ENCODE measurements around the gene CRHR2.
"Not testable (repeated sequence)": the region's sequence is repeated elsewhere in the genome, so short reads cannot be mapped to it uniquely, and the experiment has no call there.

CRHR2 gene

DNA sequence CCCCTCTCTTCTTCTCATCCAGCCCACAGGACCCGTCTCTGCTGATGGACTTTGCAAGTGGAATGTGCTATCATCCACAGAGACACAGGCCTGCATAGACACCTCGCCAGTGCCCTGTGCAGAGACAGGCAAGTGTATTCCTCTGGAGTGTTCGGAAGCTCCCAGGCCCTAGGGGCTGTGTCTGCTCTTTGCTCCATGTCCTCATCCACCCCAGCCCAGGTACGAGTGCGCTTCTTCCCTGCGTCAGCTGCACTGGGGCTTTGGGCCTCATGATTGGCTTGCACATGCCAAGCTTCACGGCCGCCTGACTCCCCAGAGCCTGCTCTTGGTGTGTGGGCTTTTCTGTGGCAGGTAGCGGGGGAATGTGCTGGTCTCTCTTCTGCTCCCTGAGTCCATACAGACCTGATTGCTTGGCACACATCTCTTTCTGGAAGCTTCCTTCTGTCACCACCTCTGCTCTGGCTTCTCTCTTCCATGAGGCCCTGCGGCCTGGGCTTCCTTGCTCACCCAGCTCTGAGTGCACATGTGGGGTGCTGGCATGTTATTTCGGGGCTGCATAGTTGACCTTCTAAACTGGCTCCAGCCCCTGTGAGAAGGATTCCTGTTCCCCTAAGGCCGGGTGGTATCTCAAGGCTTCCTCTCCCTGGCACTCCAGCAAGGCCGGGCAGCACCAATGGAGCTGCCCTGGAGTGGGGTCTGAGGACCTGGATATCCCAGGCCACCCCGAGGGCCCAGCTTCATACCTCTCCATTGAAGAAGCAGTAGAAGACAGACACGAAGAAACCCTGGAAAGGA is 27.8 kb downstream of the CRHR2 start:
- no peak for DNase-seq (ENCODE audit: low spot score)

DNA sequence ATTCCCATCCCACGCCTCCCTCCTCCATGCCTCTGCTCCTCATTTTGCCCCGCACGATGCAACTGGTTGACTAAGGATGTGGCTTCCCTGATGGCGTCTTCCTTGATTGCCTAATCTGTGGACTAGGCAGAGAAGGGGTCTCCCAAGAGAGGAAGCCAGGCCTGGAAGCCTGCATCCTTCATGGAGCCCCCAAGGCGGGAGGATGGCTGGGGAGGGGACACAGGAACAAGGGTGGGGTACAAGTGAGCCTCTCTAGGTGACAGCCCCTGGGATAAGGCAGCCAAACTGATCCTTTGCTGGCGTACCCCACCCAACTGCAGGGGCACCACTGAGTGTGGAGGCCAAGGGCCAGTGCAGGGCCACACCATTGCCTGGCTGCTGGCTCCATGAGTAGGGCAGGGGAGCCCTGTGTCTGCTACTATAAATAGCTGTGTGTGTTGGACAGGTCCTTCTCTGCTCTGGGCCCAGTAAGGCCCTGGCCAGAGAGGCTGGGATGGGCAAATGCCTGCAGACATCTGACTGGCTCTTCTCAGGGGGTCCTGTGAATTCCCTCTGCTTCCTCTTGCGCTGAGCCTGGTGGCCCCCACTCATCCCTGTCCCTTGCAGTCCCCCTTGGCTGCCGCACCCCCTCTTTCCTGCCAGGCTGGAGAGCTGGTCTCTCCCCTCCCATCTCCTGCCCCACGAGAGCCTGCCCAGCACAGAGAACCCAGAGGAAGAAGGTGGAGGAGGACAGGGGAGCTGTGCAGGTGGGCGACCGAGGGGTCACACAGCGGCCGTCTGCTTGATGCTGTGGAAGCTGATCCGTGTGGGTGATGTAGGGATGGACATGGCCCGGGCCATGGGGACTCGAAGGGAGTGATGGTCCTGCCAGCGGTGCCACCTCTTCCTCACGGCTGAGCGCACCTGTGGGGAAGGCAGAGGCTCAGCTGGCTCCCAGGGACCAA is 29.3 kb downstream of the CRHR2 start:
- DNase-seq (ENCODE audit: low spot score), result no peak

DNA sequence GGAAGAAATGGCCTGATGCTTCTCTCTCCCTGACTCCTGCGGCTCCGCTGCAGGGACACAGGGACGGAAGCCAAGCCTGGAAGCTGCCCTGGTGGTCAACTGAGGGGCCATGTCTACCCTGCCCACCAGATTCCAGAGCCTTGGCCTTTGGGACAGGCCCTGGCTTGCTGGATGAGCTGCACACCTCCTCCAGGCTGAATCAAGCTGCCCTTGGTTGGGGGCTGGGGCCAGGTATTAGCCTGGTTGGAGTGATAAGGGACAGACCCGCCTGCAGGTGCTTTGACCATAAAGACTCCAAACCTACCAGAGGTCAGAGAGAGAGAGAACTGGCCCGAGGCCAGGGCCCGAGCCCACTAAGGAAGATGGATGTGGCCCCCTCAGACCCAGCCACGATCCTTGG is 30.1 kb downstream of the CRHR2 start:
- no peak for DNase-seq (ENCODE audit: low spot score)

DNA sequence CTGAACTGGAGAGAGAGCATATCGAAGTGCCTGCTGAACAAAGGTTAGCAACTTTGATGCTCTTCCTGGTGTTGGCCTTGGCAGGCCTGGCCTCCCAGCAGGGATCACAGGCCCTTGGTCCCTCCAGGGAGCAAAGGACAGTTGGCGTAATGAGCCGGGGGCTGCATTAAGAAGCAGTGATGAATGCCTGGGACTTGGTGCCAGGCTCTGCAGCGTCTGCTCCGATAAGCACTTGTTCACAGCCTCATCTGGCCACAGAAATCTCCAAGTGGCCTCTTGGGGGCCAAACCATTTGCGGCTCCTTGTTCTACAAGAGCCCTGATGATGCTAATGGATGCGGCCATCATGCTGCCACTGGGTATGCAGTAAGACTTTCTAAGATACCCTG is 31.8 kb downstream of the CRHR2 start:
- no peak for DNase-seq (ENCODE audit: low spot score)

DNA sequence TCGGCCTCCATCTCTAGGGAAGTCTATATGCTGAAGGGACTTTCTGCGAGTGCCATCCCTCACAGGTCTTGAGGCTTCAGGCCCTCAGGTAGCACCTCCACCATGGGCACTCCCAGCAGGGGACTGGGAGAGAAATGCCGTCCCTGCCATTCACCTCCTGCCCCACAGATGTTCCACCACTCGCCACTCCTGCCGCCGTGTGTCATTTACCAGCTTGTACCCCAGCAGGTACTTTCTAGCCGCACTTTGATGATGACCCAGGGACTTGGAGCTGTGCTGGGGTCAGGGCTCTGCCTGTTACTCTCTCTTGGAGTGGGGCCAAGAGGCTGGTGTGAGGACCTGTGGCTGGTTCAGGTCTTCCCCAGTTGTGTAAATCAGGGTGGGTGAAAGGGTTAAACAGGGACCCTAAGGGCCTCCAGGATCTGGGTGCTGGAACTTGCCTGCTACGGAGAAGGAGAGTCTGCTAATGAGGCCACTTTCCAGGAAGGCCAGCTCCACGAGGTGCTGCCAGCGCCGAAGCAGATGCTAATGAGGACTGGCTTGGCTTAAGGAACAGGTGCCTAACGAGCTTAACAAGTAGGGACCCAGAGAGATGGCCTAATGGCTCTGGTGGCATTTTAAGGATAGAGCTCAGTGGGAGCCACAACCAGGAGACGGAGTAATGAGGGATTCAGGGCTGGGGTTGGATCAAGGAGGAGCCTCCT is 32.4 kb downstream of the CRHR2 start:
- no peak for DNase-seq (ENCODE audit: low spot score)

DNA sequence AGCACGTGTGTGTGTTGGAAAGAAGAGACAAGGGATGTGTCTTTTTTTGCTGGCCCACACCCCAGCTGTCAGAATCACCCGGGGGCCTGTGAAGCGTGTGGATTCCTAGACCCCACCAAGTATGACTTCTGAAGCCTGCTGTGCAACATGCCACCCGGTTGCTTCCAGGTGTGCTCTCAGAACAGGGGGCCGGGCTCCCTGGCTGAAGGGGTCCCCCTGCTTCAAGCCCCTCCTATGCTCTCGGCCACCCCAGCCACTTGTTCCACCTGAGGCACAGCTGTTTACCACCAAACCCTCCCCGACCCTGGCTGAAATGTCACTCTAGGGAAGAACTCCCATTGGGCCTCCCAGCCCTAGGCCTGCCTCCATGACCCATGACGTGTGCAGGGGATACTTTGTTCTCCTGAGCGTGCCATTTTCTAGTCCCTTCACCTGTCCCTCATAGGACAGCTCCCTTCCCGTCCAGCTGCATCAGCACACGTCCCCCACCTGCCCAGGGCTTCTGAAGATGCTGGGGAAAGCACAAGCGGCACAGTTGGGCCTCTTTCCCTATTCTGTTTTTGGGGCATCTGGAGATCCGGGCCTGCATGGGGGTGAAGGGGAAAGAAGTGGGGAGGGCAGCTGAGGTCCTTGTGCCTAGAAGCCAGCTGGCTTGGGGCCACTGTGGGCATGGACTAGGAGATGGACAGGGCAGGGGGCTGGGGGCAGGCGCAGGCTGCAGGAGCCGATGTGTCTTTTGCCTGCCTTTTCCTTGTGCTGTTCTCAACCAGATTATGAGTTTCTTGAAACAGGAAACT is 33.3 kb downstream of the CRHR2 start:
- DNase-seq (ENCODE audit: low spot score), result no peak

DNA sequence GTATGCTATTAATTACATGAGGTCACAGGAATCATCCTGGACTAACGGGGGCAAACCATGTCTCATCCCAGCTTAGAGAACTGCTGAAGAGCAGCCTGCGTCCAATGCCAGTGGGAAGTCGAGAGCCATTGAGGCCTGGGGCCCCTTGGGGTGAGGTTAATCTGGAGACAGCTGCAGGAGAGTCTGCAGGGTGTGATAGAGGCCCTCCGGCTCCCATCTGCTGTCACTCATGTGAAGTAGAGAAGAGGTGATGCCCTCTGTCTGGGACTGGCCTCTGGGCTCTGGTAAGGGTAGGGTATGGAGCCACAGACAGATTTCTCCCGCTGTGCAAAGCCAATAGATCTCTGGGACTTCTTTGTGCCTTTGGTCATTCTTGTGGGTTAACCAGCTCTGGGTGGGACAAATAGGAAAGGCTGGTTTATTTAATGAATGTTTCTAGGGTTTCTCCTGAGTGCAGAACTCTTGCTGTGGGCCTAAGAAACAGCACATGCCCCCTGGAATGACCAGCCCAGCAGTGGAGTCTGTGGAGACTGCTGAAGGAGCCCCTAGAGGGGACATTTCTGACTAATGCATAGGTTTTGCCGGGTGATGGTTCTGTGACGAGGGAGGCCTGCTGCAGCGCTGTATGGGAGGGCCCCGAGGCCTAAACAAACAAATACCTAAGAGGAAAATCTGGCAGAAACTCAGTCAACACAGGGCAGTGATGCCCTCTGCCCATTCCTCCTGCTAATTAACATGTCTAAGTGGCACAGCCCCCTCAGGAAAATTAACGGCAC is 34.5 kb downstream of the CRHR2 start:
- no peak for DNase-seq (ENCODE audit: low spot score)

DNA sequence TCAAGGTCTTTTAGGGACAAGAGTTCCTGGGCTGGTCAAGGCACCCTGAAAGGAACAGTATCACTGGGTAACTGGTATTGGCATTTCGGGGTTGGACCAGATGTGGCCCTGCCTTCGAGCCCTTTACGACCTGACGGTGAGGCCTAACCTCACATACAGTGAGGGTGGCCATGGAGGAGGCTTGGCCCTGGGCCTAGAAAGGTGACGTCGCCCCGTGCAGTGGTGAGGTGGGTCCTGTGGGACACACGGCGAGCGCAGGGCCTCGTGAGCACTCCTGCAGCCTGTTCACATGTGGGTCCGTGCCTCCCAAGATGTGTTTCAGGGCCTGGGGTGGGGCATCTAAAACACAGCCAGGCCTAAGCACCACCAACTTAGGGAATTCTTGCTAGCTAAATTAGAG is 36.1 kb downstream of the CRHR2 start:
- DNase-seq (ENCODE audit: low spot score), result no peak

DNA sequence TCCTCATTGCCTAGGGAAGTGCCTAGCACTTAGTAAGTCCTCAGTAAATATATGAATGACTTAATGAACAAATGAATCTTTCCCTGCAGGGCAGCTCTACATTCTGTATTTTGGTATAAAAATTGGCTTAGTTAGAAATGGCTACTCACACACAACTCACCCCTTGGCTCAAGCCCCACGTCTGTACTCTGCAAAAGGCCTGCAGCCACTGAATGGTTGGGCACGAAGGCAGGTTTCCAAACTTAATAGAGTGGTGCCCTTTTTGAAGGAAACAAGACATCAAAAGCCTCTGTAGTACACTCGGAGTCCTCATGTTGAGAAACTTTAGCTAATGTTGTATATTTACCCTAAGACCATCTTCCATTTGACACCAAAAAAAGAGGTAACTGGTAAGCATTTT is 36.6 kb downstream of the CRHR2 start:
- DNase-seq (ENCODE audit: low spot score), result no peak

DNA sequence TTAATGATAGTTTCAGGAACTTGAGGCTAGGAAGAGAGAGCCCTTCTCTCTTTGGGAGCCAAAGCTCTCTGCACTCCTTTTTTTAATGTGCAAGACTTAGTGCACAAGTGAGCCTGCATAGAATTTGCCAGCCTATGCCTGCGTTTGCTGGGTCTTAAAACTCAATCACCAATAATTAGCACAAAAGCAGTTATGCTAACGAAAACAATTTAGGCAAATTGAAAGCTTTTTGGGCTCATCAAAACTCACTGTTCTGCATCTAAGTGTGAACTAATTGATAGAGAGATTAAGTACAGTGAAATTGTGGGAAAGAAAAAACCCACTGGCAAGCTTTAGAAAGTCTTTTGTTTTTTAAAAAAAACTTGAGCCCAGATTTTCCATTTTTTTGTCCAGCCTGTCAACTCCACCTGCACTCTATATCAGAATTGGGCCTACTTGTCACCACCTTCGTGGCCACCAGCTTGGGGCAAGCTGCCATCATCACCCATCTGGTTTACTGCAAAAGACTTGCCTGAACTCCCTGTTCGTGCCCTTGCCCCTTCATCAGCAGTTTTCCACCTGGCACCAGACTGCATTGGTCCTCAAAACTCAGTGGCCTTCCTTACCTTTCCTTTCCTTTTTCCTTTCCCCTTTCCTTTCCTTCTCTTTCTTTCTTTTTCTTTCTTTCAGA is 37.8 kb downstream of the CRHR2 start:
- DNase-seq (ENCODE audit: low spot score), result no peak

DNA sequence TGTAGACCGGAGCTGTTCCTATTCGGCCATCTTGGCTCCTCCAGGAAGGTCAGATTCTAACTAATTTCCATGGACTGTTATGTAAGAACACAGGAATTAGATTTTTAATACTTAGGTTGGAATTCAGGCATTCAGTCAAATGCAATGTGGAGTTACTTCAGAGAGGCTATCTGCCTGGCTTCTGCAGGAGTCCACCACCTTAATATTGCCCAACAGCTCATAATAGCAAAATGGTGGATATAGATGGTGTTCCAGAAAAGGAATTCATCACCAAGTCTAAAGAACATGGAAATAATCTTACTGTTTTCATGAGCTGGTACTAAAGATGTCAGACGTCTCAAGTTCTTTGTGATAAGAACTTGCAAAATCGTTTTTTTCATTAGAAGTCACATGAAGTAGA is 39.5 kb downstream of the CRHR2 start:
- DNase-seq (ENCODE audit: low spot score), result no peak

DNA sequence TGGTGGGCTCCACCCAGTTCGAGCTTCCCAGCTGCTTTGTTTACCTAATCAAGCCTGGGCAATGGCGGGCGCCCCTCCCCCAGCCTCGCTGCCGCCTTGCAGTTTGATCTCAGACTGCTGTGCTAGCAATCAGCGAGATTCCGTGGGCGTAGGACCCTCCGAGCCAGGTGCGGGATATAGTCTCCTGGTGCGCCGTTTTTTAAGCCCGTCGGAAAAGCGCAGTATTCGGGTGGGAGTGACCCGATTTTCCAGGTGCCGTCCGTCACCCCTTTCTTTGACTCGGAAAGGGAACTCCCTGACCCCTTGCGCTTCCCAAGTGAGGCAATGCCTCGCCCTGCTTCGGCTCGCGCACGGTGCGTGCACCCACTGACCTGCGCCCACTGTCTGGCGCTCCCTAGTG is 39.9 kb downstream of the CRHR2 start:
- not testable (repeated sequence) for DNase-seq (ENCODE audit: low spot score)

DNA sequence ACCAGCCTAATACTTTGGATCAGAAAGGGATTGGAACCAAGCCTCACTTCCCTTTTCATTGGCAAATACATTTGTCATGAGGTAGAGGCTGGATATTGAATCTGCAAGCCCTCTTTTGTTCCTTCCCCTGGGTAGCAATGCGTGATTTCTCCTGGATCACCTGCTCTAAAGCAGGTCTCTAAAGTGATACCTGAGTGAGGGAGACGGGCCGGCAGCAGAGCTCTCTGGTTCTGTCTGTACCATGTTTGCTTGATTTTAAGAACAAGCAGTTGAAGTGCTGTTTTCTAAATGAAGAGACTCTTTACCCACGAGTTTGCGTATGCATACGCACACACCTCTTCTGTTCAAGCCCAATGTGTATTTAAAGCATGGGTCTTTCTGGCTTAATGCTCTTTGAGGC is 46.5 kb downstream of the CRHR2 start:
- no peak for DNase-seq (ENCODE audit: low spot score)

DNA sequence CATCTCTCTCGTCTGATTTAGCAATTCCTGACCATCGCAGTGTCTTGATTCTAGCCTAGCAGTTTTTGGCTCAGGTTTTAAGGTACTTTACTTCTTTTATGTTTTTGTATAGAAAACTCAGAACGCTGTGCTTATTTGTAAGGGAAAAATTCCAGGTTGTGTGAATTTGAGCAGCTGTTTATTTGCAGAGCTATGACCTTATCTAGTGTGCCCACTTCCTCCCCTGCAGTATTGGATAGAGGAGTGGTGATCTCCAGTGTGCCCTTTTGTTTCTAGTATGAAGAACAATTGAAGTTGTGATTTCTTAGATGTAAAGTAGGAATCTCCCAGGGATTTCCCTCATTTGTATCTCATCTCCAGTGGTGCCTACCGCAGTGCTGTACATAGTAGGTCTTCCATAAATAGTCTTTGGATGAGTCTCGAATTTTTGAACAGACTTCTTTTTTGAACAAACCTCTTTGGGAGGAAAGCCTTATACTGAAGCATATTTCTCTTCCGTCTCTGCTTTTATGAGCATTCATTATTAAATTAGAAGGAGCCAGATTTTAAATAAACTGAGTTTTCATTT is 47.5 kb downstream of the CRHR2 start:
- no peak for DNase-seq (ENCODE audit: low spot score)

DNA sequence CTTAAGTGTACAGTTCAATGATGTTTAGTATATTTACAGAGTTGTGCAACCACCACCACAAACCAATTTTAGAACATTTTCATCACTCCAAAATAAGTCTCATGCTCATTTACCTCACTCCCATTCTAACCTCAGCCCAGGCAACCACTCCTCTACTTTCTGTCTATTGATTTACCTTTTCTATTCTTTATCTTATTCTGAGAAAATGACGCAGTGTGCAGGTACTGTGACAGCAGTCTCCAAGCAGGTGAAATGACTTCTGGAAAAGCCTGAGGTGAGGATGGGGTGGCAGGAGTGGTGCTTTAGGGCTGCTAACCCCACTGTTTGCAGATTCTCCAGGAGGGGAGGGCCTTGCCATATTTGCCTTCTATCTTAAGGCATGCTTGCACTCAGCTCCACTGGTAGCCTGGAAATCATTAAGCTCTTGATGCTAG is 48.0 kb downstream of the CRHR2 start:
- DNase-seq (ENCODE audit: low spot score), result no peak

DNA sequence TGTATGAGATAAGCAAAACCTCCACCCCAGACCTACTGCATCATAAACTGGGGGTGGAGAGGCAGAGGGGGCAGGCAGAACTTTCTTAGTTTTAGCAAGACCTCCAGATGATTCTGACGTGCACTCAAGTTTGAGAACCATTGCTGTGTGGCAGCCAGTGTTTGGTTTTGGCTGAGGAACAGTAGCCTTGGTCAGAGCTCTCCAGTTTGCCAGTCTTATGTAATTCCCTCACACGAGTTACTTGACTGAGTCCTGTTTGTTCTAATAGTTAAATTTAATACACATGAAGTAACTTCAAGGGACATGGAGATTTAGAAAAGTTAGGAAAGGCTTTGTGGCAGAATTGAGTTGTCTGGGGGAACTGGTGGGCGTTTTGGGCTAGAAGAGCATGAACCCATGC is 49.0 kb downstream of the CRHR2 start:
- no peak for DNase-seq (ENCODE audit: low spot score)

DNA sequence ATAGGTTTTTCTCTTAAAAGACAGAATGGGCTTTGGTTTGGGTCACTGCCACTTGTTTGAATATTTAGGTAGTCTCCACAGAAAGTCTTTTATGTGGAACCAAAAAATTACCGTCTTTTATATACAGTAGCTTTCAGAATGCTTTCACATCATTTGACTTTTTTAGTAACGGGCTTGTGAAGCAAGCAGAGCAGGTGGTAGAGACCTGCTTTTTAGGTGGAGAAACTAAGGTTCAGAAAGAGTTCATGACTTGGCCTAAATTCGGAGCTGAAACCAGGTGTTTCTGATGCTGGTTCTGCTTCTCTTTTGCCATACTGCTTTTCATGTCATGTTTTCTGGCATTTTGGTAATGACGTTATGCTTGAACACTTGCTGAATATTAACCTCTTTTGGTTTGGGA is 51.3 kb downstream of the CRHR2 start:
- DNase-seq (ENCODE audit: low spot score), result no peak

DNA sequence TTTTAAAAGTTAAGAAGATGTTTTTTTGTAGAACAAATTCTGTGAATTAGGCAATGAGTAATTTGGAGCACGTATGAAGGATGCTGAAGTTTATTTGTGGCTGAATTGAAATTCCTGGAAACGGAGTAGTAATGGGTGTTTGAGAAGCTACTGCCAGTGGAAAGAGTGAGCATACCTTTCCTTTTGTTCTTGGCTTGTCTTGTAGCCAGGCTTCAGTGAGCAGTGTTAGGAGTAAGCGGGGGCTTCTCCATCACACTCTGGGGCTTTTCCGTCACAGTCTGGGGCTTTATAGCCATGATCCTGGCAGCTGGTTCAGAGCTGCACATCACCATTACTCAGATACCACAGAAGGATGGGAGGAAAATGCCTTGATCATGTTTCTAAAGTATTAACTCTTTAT is 55.2 kb downstream of the CRHR2 start:
- no peak for DNase-seq (ENCODE audit: low spot score)

DNA sequence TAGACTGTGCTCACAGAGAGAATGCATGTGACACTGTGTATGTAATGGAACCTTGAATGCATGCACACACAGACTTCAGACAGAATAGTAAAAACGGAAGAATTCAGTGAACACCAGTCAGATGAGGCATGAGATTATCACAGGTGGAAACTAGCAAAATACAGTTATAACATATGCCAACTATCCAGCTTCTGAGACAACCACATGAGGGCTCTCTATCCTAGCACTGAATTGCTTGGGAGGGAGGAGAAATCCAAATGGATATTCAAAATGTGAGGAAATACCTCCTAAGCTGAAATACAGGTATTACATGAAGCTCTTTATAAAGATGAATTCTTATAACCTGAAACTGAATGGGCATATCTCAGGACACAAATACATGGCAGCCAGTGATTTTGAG is 57.0 kb downstream of the CRHR2 start:
- no peak for DNase-seq (ENCODE audit: low spot score)

DNA sequence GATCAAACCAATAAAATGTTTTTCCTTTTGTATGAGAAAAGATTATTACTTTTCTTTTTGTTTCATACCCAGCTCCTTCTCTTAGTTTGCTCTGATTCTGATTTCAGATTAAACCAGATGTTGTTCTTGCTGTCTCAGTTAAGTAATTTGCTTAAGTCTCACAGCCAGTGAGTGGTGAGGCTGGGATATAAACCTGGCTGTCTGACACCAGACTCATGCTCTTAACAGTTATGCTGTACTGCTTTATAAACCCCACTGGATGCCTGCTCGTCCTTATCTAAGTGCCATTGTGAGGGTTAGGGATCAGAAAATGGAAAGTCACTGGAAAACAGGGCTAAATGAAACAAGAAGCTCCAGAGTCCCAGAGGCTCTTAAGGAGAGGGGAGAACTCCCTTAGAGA is 63.3 kb downstream of the CRHR2 start:
- DNase-seq (ENCODE audit: low spot score), result no peak

All from CD4-positive, alpha-beta T cell treated with Interleukin-6 at 100 ng/mL for 8 hours (primary cell).